IMR-90 (cell line): ENCODE results near the gene AP3D1. TPM values are rescaled to one million over a fixed set of nuclear protein-coding genes. Genes with fewer than 3 reads are reported as not detected.

Experiments used
- ATAC-seq: fragments of 200-7000 bp; cut with Tn5 transposase; 2 replicates; pipeline ENCODE4 v1.9.1; 2020; ENCODE audit warnings: low read depth, mild to moderate bottlenecking, moderate library complexity
- BruUV-seq: library from RNA; stranded (reverse); fragments of 400-500 nt; replicated peaks from 2 replicates; lab custom pipeline; 2021; lab: Mats Ljungman, UMichigan
- CTCF ChIA-PET: fragments of 300-600 bp; formaldehyde crosslinking; extraction: SDS; loops from one replicate; lab custom pipeline; 2021; ENCODE audit warnings: antibody characterized with exemption; lab: Yijun Ruan, JAX
- POLR2A ChIA-PET: fragments of 300-600 bp; sonication (Branson Sonifier 250); formaldehyde crosslinking; loops from one replicate; lab custom pipeline; 2022; ENCODE audit warnings: antibody characterized with exemption; ENCODE audit not compliant: unreplicated experiment; lab: Charles Lee
- DNase-seq: peaks from one replicate; pipeline ENCODE4 v3.0.0; 2013
- H2AFZ ChIP-seq: replicated peaks from 2 replicates; pipeline ENCODE3; 2013; ENCODE audit warnings: low read length, mild to moderate bottlenecking; ENCODE audit not compliant: poor library complexity
- H2AK5ac ChIP-seq: 2 replicates; pipeline ENCODE4 v1.6.1; 2013; ENCODE audit warnings: low read depth, low read length, inconsistent platforms
- H2AK9ac ChIP-seq: replicated peaks from 2 replicates; pipeline ENCODE3; 2013; ENCODE audit warnings: mild to moderate bottlenecking, low read depth, low read length, moderate library complexity; ENCODE audit not compliant: poor library complexity
- H2BK120ac ChIP-seq: 2 replicates; pipeline ENCODE4 v1.6.1; 2013; ENCODE audit warnings: low read depth, low read length, inconsistent platforms
- H2BK15ac ChIP-seq: 3 replicates; pipeline ENCODE4 v1.6.1; 2013; ENCODE audit warnings: low read depth, low read length, inconsistent platforms
- H2BK20ac ChIP-seq: 2 replicates; pipeline ENCODE4 v1.6.1; 2013; ENCODE audit warnings: low read depth, mild to moderate bottlenecking, inconsistent platforms, low read length, moderate library complexity
- H2BK5ac ChIP-seq: 2 replicates; pipeline ENCODE4 v1.6.1; 2013; ENCODE audit warnings: mild to moderate bottlenecking, low read depth, low read length, inconsistent platforms; ENCODE audit not compliant: poor library complexity, severe bottlenecking
- H3K14ac ChIP-seq: replicated peaks from 2 replicates; pipeline ENCODE4 v1.6.1; 2013; ENCODE audit warnings: low read depth, low read length, inconsistent platforms
- H3K18ac ChIP-seq: 2 replicates; pipeline ENCODE4 v1.6.1; 2013; ENCODE audit warnings: low read depth, low read length, control low read depth
- H3K23ac ChIP-seq: 2 replicates; pipeline ENCODE4 v1.6.1; 2013; ENCODE audit warnings: low read depth, low read length, inconsistent platforms
- H3K27ac ChIP-seq: 2 replicates; pipeline ENCODE4 v1.5.1; 2013; ENCODE audit warnings: mild to moderate bottlenecking, control low read depth, low read length; ENCODE audit not compliant: insufficient read depth
- H3K27me3 ChIP-seq: 2 replicates; pipeline ENCODE4 v1.6.1; 2013; ENCODE audit warnings: low read length; ENCODE audit not compliant: control insufficient read depth, insufficient read depth
- H3K36me3 ChIP-seq: 2 replicates; pipeline ENCODE4 v1.6.1; 2013; ENCODE audit warnings: low read length, mixed read lengths; ENCODE audit not compliant: control insufficient read depth, insufficient read depth
- H3K4ac ChIP-seq: 2 replicates; pipeline ENCODE4 v1.6.1; 2013; ENCODE audit warnings: low read depth, low read length, inconsistent platforms
- H3K4me1 ChIP-seq: 2 replicates; pipeline ENCODE4 v1.6.1; 2013; ENCODE audit warnings: low read length, mixed read lengths; ENCODE audit not compliant: control insufficient read depth, insufficient read depth
- H3K4me2 ChIP-seq: 2 replicates; pipeline ENCODE4 v1.6.1; 2013; ENCODE audit warnings: low read depth, mild to moderate bottlenecking, control low read depth, low read length, moderate library complexity
- H3K4me3 ChIP-seq: 2 replicates; pipeline ENCODE4 v1.5.1; 2013; ENCODE audit warnings: low read depth, mild to moderate bottlenecking, control low read depth, low read length, moderate library complexity; ENCODE audit not compliant: insufficient read depth
- H3K56ac ChIP-seq: 2 replicates; pipeline ENCODE4 v1.6.1; 2013; ENCODE audit warnings: low read length, inconsistent platforms; ENCODE audit not compliant: insufficient read depth; ENCODE audit errors: extremely low read depth
- H3K79me1 ChIP-seq, 2 experiments: 2 replicates each; pipeline ENCODE4 v1.6.1; 2013; ENCODE audit warnings: low read length in 2 of 2, inconsistent platforms in 1 of 2, low read depth in 1 of 2
- H3K9ac ChIP-seq: 2 replicates; pipeline ENCODE4 v1.6.1; 2013; ENCODE audit warnings: low read depth, low read length, control low read depth
- H3K9me1 ChIP-seq: 2 replicates; pipeline ENCODE4 v1.6.1; 2013; ENCODE audit warnings: low read length, inconsistent platforms; ENCODE audit not compliant: insufficient read depth
- H3K9me3 ChIP-seq: 2 replicates; pipeline ENCODE4 v1.6.1; 2013; ENCODE audit warnings: low read length; ENCODE audit not compliant: control insufficient read depth, insufficient read depth
- H4K20me1 ChIP-seq: 2 replicates; pipeline ENCODE4 v1.6.1; 2013; ENCODE audit warnings: low read length, inconsistent platforms; ENCODE audit not compliant: insufficient read depth
- H4K5ac ChIP-seq: 2 replicates; pipeline ENCODE4 v1.6.1; 2013; ENCODE audit warnings: mild to moderate bottlenecking, low read depth, low read length, control low read depth
- H4K8ac ChIP-seq, 2 experiments: 2 replicates each; pipeline ENCODE4 v1.6.1; 2013; ENCODE audit warnings: low read depth in 2 of 2, low read length in 2 of 2, control low read depth in 1 of 2, inconsistent platforms in 1 of 2
- H4K91ac ChIP-seq: 2 replicates; pipeline ENCODE4 v1.6.1; 2013; ENCODE audit warnings: low read depth, low read length, inconsistent platforms; ENCODE audit not compliant: insufficient read depth
- BHLHE40 ChIP-seq: fragments of 150-350 bp; IDR thresholded peaks from 2 replicates; pipeline ENCODE4 v1.6.1; 2016; ENCODE audit warnings: mild to moderate bottlenecking, low read depth, low read length
- CEBPB ChIP-seq: IDR thresholded peaks from 2 replicates; pipeline ENCODE4 v1.6.1; 2012; ENCODE audit warnings: low read depth, low read length, improper control_type of control experiment
- CHD1 ChIP-seq: IDR thresholded peaks from 2 replicates; pipeline ENCODE4 v1.6.1; 2012; ENCODE audit warnings: low read depth, low read length, improper control_type of control experiment
- CTCF ChIP-seq: conservative IDR thresholded peaks from 2 replicates; pipeline ENCODE4 v1.5.1; 2012; ENCODE audit warnings: mild to moderate bottlenecking, low read depth, low read length, improper control_type of control experiment
- FOS ChIP-seq: fragments of 150-350 bp; IDR thresholded peaks from 2 replicates; pipeline ENCODE4 v1.6.1; 2016; ENCODE audit warnings: low read depth, low read length
- MAFK ChIP-seq: IDR thresholded peaks from 2 replicates; pipeline ENCODE4 v1.6.1; 2012; ENCODE audit warnings: low read depth, low read length, improper control_type of control experiment
- MAZ ChIP-seq: IDR thresholded peaks from 2 replicates; pipeline ENCODE4 v1.6.1; 2012; ENCODE audit warnings: low read depth, mild to moderate bottlenecking, low read length, improper control_type of control experiment, moderate library complexity, borderline replicate concordance
- MXI1 ChIP-seq: IDR thresholded peaks from 2 replicates; pipeline ENCODE4 v1.6.1; 2012; ENCODE audit warnings: low read depth, mild to moderate bottlenecking, low read length, moderate library complexity, borderline replicate concordance
- NFE2L2 ChIP-seq: fragments of 150-350 bp; IDR thresholded peaks from 2 replicates; pipeline ENCODE4 v1.6.1; 2016; ENCODE audit warnings: low read depth, mild to moderate bottlenecking, low read length
- POLR2A ChIP-seq: IDR thresholded peaks from 2 replicates; pipeline ENCODE4 v1.6.1; 2012; ENCODE audit warnings: mild to moderate bottlenecking, low read depth, low read length
- RAD21 ChIP-seq: IDR thresholded peaks from 2 replicates; pipeline ENCODE4 v1.6.1; 2012; ENCODE audit warnings: low read length, improper control_type of control experiment
- RCOR1 ChIP-seq: IDR thresholded peaks from 2 replicates; pipeline ENCODE4 v1.6.1; 2012; ENCODE audit warnings: mild to moderate bottlenecking, low read length, improper control_type of control experiment; ENCODE audit not compliant: insufficient replicate concordance
- RFX5 ChIP-seq: IDR thresholded peaks from 2 replicates; pipeline ENCODE4 v1.8.0; 2012; ENCODE audit warnings: low read depth, mild to moderate bottlenecking, low read length, moderate library complexity
- SMC3 ChIP-seq: fragments of 150-350 bp; IDR thresholded peaks from 2 replicates; pipeline ENCODE4 v1.6.1; 2016; ENCODE audit warnings: low read depth, mild to moderate bottlenecking, antibody characterized with exemption, low read length, moderate library complexity
- WGBS, 2 experiments: methylation state at CpG; one replicate each; pipeline versions ENCODE4 v1.1.5 to v1.1.7; 2013; ENCODE audit warnings: missing lambda C conversion rate in 2 of 2; ENCODE audit not compliant: insufficient read length in 1 of 2; ENCODE audit errors: extremely low coverage in 2 of 2; 5-methylcytosine and 5-hydroxymethylcytosine counted together
- dilution Hi-C: fragments of 300-500 bp; cut with HindIII; formaldehyde crosslinking; loops from one replicate; pipeline ENCODE4 v1.14.3; 2018; ENCODE audit warnings: low sequenced_read_pairs; ENCODE audit not compliant: unreplicated experiment
- in situ Hi-C: fragments of 300-500 bp; cut with MboI; formaldehyde crosslinking; loops from 3 replicates; pipeline ENCODE4 v1.14.3; 2019; ENCODE audit warnings: low sequenced_read_pairs, inconsistent platforms, mixed read lengths
- intact Hi-C: fragments of 100-400 bp; cut with micrococcal nuclease; formaldehyde crosslinking; loops from 2 replicates; pipeline ENCODE4 v1.10.0; 2022
- polyA plus RNA-seq, 3 experiments: library from polyadenylated mRNA; depleted of rRNA; stranded (reverse); fragments of >200 nt; gene quantifications; 2 replicates each; pipeline ENCODE4 v1.2.3, GENCODE V29; 2012; ENCODE audit warnings: low replicate concordance in 1 of 3
- total RNA-seq: library from RNA; depleted of rRNA; stranded (reverse); fragments of >200 nt; gene quantifications from 2 replicates; pipeline ENCODE4 v1.2.3, GENCODE V29; 2012
- TF ChIP-seq, protein P1 (sequence below): fragments of 150-350 bp; IDR thresholded peaks from 2 replicates; pipeline ENCODE4 v1.6.1; 2016; ENCODE audit warnings: low read depth, mild to moderate bottlenecking, low read length, moderate library complexity, borderline replicate concordance
- TF ChIP-seq, protein P2 (sequence below): fragments of 150-350 bp; IDR thresholded peaks from 2 replicates; pipeline ENCODE4 v1.6.1; 2017; ENCODE audit warnings: mild to moderate bottlenecking, antibody characterized with exemption, low read length, low read depth

AP3D1 gene
- total and polyA plus RNA-seq, 2 of the 4 experiments (the other 2 are of a cell fraction): 75.3 to 129 TPM

DNA sequence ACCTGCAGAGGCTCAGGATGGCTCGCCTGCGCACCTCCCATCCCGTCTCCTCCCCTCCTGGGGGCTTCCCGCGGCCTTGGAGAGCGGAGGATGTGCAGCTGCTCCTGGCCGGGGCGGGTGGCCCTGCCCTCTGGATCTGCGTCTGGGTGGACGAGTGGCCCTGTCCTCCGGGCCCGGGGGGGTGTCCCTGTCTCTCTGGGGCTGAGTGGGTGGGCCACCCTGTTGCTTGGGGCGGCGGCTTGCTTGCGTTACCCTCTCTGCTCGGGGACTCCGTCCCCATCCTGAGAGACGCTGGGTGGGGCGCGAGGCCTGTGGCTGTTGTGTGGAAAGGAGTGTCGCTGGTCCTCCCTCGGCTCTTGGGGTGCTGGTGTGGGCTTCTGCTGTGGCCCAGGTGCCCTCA, 47.0 kb upstream of the AP3D1 start:
- DNase-seq (no peak), ATAC-seq (no peak)
- Histone ChIP-seq H2AFZ (no peak overlapping the region), H3K4me1 (no peaks in the 10 kb centered on the region), H3K56ac (no peak overlapping the region), H3K4me2 (no peak overlapping the region), H2BK20ac (no peak overlapping the region), H4K20me1 (peaks cover 36% of the 10 kb centered on the region), H3K9ac (no peak overlapping the region), H3K27me3 (no peaks in the 10 kb centered on the region), H2BK5ac (no peak overlapping the region), H4K5ac (no peak overlapping the region), H3K79me1 (peaks cover 13 to 83% of the 10 kb centered on the region in 2 experiments), H3K4ac (no peak overlapping the region), H3K36me3 (peaks cover 54% of the 10 kb centered on the region), H2BK15ac (no peak overlapping the region), H3K18ac (no peak overlapping the region), H3K9me1 (peaks cover 2% of the 10 kb centered on the region; the same call in 1 of the 2 replicates), H3K4me3 (no peak overlapping the region), H3K9me3 (no peaks in the 10 kb centered on the region), H2AK5ac (no peak overlapping the region), H4K91ac (no peak overlapping the region), H3K23ac (no peak overlapping the region), H2AK9ac (no peak overlapping the region), H4K8ac (no peak overlapping the region), H3K14ac (no peak overlapping the region), H2BK120ac (no peak overlapping the region), H3K27ac (no peak overlapping the region)
- dilution Hi-C loops: no loop called here
- ChIA-PET POLR2A (no interaction called here), CTCF (no interaction called here)
- TF ChIP-seq RAD21 (no peak), NFE2L2 (no peak), SMC3 (no peak), MAFK (no peak), FOS (no peak), CTCF (no peak), POLR2A (no peak), CEBPB (no peak), MXI1 (no peak), RFX5 (no peak), CHD1 (no peak), MAZ (no peak), BHLHE40 (no peak), RCOR1 (no peak)
- TF ChIP-seq, protein P1, sequence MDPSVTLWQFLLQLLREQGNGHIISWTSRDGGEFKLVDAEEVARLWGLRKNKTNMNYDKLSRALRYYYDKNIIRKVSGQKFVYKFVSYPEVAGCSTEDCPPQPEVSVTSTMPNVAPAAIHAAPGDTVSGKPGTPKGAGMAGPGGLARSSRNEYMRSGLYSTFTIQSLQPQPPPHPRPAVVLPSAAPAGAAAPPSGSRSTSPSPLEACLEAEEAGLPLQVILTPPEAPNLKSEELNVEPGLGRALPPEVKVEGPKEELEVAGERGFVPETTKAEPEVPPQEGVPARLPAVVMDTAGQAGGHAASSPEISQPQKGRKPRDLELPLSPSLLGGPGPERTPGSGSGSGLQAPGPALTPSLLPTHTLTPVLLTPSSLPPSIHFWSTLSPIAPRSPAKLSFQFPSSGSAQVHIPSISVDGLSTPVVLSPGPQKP: no peak
- TF ChIP-seq, protein P2, sequence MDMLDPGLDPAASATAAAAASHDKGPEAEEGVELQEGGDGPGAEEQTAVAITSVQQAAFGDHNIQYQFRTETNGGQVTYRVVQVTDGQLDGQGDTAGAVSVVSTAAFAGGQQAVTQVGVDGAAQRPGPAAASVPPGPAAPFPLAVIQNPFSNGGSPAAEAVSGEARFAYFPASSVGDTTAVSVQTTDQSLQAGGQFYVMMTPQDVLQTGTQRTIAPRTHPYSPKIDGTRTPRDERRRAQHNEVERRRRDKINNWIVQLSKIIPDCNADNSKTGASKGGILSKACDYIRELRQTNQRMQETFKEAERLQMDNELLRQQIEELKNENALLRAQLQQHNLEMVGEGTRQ: no peak
- BruUV-seq: no TSS peak
- intact Hi-C loops: no loop called here
- 94% methylated on average over 6 of the region's 22 CpGs; no CpG with 5 or more reads in 1 of the 2 experiments for WGBS, 2 experiments
- in situ Hi-C loops: no loop called here
